Glutamatergic neuron (in vitro differentiated cells): ENCODE data around the gene OR4K5. TPM values are rescaled to one million over a fixed set of nuclear protein-coding genes. Genes with fewer than 3 reads are reported as not detected.

ENCODE experiments used
- DNase-seq: peaks from one replicate; pipeline ENCODE4 v3.0.0; 2022
- H3K27ac Mint-ChIP-seq: one replicate; pipeline ENCODE4 v1.8.0; 2020; ENCODE audit warnings: mild to moderate bottlenecking, mixed read lengths, inconsistent platforms; ENCODE audit not compliant: unreplicated experiment
- H3K27me3 Mint-ChIP-seq: one replicate; pipeline ENCODE4 v1.8.0; 2020; ENCODE audit warnings: mild to moderate bottlenecking, moderate library complexity, mixed read lengths, inconsistent platforms; ENCODE audit not compliant: unreplicated experiment
- H3K36me3 Mint-ChIP-seq: one replicate; pipeline ENCODE4 v1.8.0; 2020; ENCODE audit warnings: mild to moderate bottlenecking, mixed read lengths, inconsistent platforms; ENCODE audit not compliant: unreplicated experiment
- H3K4me1 Mint-ChIP-seq: one replicate; pipeline ENCODE4 v1.8.0; 2020; ENCODE audit warnings: mild to moderate bottlenecking, low read depth, mixed read lengths, inconsistent platforms; ENCODE audit not compliant: unreplicated experiment
- H3K4me3 Mint-ChIP-seq: one replicate; pipeline ENCODE4 v1.8.0; 2020; ENCODE audit warnings: mild to moderate bottlenecking, mixed read lengths, inconsistent platforms; ENCODE audit not compliant: unreplicated experiment
- H3K9me3 Mint-ChIP-seq: one replicate; pipeline ENCODE4 v1.8.0; 2020; ENCODE audit warnings: mild to moderate bottlenecking, moderate library complexity, mixed read lengths, inconsistent platforms; ENCODE audit not compliant: unreplicated experiment
- CTCF ChIP-seq: fragments of 200-600 bp; sonication (generic); IDR thresholded peaks from one replicate; pipeline ENCODE4 v1.5.0; 2021; ENCODE audit not compliant: partially characterized antibody, unreplicated experiment
- total RNA-seq: library from RNA; stranded (reverse); fragmentation: NEBNext Ultra II Directional; extraction: Animal tissue kit (Norgen Biotek cat#: 25700); gene quantifications from one replicate; pipeline ENCODE4 v1.2.1, GENCODE V29; 2021; ENCODE audit not compliant: unreplicated experiment

Gene OR4K5
- total RNA-seq, 1 donor from 2014 or later, result not detected

GRCh38 chr14:19917955-19918518 lies 2.4 kb upstream of the OR4K5 start:
- Mint-ChIP-seq H3K9me3 (peaks cover 5% of the 10 kb centered on the region), H3K4me1 (no peaks in the 10 kb centered on the region), H3K27me3 (no peaks in the 10 kb centered on the region), H3K36me3 (no peaks in the 10 kb centered on the region), H3K4me3 (no peak overlapping the region), H3K27ac (no peak overlapping the region)
- TF ChIP-seq CTCF, result no peak
- no peak for DNase-seq

GRCh38 chr14:19918553-19919264 lies 1.7 kb upstream of the OR4K5 start:
- no peak for DNase-seq
- Mint-ChIP-seq H3K4me3 (no peak overlapping the region), H3K27ac (no peak overlapping the region), H3K4me1 (no peaks in the 10 kb centered on the region), H3K27me3 (no peaks in the 10 kb centered on the region), H3K36me3 (no peaks in the 10 kb centered on the region), H3K9me3 (peaks cover 2% of the 10 kb centered on the region)
- TF ChIP-seq CTCF, result no peak

GRCh38 chr14:19930617-19931016 lies 10.2 kb downstream of the OR4K5 start, which contains the start of gene OR4K1:
Gene OR4K1 (plus strand): TSS chr14:19930917. CDS start chr14:19935667, 4,750 bp downstream.
- DNase-seq, result no peak
- Mint-ChIP-seq H3K36me3 (no peaks in the 10 kb centered on the region), H3K27ac (no peak within 1 kb of the TSS), H3K9me3 (peaks cover 14% of the 10 kb centered on the region), H3K27me3 (no peaks in the 10 kb centered on the region), H3K4me3 (no peak within 1 kb of the TSS), H3K4me1 (no peaks in the 10 kb centered on the region)
- TF ChIP-seq CTCF, result no peak

GRCh38 chr14:19941668-19942067 lies 21.3 kb downstream of the OR4K5 start:
- H3K27ac Mint-ChIP-seq, result no peak overlapping the region
- H3K4me3 Mint-ChIP-seq, result no peak overlapping the region
- no peaks in the 10 kb centered on the region for H3K4me1 Mint-ChIP-seq
- TF ChIP-seq CTCF, result no peak
- H3K36me3 Mint-ChIP-seq, result no peaks in the 10 kb centered on the region
- DNase-seq, result no peak
- H3K27me3 Mint-ChIP-seq, result peaks cover 3% of the 10 kb centered on the region
- peaks cover 12% of the 10 kb centered on the region for H3K9me3 Mint-ChIP-seq

GRCh38 chr14:19947413-19948090 lies 27.1 kb downstream of the OR4K5 start:
- DNase-seq, result no peak
- Mint-ChIP-seq H3K4me1 (no peaks in the 10 kb centered on the region), H3K9me3 (peaks cover 6% of the 10 kb centered on the region), H3K27me3 (no peaks in the 10 kb centered on the region), H3K36me3 (no peaks in the 10 kb centered on the region), H3K4me3 (no peak overlapping the region), H3K27ac (no peak overlapping the region)
- no peak for TF ChIP-seq CTCF
